ENCODE data around the gene XRCC6.
"Not testable (repeated sequence)": the region's sequence is repeated elsewhere in the genome, so short reads cannot be mapped to it uniquely, and the experiment has no call there.

Gene XRCC6

DNA sequence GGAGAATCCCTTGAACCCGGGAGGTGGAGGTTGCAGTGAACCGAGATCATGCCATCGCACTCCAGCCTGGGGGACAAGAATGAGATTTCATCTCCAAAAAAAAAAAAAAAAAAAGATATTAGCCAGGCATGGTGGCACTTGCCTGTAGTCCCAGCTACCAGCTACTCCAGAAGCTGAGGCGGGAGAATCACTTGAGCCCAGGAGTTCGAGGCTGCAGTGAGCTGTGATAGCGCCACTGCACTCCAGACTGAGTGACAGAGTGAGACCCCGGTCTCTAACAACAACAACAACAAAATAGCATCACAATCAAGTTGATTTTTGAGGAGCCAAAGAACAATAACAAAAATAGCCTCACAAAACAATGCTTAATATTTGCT lies 33.8 kb upstream of the XRCC6 start:
- H3K4me1 Mint-ChIP-seq: peaks cover 29% of the 10 kb centered on the region
- CTCF ChIA-PET: no interaction called here
- no peak for DNase-seq
- no peak overlapping the region for H3K27ac Mint-ChIP-seq
- no peak overlapping the region for H3K4me3 Mint-ChIP-seq
- no peaks in the 10 kb centered on the region for H3K9me3 Mint-ChIP-seq
- no peaks in the 10 kb centered on the region for H3K27me3 Mint-ChIP-seq
- H3K36me3 Mint-ChIP-seq: peaks cover 20% of the 10 kb centered on the region

DNA sequence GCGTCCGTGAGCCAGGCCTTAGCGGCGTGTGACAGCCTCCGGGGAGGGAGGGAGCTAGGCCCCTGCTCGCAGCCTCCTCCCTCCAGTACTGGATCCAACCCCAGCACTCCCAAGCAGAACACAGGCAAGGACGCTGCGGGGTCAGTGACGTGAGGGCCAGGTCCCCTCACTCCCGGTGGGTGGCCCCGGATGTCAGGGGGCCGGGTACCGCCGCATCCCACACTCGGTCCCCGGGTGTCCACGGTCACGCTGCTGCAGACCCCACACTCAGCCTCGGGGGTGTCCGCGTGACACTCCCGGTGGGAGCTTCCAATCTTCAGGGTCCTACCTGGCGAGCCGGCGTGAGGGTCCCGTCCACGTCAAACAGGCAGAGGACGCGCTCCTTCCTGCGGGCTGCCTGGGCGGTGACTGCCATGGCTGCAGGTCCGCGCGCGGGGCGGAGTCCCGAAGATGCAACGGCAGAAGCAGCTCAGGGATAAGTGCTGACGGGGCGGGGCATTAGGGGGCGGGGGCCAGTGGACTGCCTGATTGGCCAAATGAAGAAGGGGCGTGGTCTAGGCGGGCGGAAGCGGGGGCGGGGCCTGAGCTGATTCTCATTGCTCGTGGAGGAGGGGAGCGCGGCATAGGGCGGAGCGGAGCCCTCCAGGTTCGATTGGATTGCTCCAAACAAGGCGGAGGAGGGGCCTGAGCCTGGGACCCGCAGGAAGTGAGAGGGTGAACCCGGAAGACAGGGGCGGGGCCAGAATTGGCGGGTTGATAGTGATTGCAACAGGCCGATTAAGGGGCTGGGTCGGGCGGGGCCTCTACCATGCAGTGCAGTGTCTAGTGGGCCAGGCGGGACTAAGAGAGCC lies 31.5 kb upstream of the XRCC6 start, which contains the start of gene PMM1:
Gene PMM1, minus strand, starts transcription at position 450 of the 851 bp plus-strand sequence. Its CDS starts 35 bp downstream, at position 415.
- H3K9me3 Mint-ChIP-seq: no peaks in the 10 kb centered on the region
- peak; percentile 100 for DNase-seq
- H3K27me3 Mint-ChIP-seq: no peaks in the 10 kb centered on the region
- peak within 1 kb of the TSS; percentile 87 for H3K27ac Mint-ChIP-seq
- H3K4me1 Mint-ChIP-seq: peaks cover 29% of the 10 kb centered on the region
- peaks cover 10% of the 10 kb centered on the region for H3K36me3 Mint-ChIP-seq
- CTCF ChIA-PET: interaction anchor here (1.0 to 2.7 kb wide), 8 partner anchors 8 to 157 kb away, joined by 3 to 10 read pairs (median 5); no protein-coding TSS in a partner anchor
- peak within 1 kb of the TSS; percentile 90 for H3K4me3 Mint-ChIP-seq

DNA sequence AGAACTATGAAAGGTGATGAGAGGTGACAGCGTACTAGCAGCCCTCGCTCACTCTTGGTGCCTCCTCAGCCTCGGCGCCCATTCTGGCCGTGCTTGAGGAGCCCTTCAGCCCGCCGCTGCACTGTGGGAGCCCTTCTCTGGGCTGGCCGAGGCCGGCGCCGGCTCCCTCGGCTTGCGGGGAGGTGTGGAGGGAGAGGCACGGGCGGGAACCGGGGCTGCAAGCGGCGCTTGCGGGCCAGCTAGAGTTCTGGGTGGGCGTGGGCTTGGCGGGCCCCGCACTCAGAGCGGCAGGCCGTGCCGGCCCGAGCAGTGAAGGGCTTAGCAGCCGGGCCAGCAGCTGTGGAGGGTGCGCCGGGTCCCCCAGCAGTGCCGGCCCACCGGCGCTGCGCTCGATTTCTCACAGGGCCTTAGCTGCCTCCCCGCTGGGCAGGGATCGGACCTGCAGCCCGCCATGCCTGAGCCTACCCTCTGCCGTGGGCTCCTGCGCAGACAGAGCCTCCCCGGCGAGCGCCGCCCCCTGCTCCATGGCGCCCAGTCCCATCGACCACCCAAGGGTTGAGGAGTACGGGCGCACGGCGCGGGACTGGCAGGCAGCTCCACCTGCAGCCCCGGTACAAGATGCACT lies 27.6 kb upstream of the XRCC6 start:
- H3K36me3 Mint-ChIP-seq, DNase-seq, H3K4me3 Mint-ChIP-seq, H3K27me3 Mint-ChIP-seq, CTCF ChIA-PET, H3K27ac Mint-ChIP-seq, H3K9me3 Mint-ChIP-seq: not testable (repeated sequence)
- peaks cover 15% of the 10 kb centered on the region for H3K4me1 Mint-ChIP-seq

DNA sequence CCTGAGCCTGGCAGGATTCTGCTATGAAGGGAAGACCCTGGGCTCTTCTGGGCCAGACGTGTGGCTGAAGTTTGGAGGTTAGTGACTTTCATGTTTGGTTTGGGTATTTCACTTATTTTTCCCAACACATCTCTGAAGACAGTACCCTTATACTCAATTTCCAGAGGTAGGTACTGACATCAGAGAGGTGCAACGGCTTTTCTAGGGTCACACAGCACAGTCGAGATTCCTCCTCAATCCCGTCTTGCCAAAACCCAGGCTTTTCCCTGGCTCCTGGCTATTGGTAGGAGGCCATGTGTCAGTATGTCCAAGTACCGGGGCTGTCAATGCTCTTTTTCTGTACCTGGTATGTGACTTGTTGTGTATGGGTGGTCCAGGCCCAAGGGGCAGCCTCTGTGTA lies 25.4 kb upstream of the XRCC6 start:
- Mint-ChIP-seq H3K27ac (no peak overlapping the region), H3K4me1 (peaks cover 2% of the 10 kb centered on the region), H3K9me3 (no peaks in the 10 kb centered on the region), H3K4me3 (no peak overlapping the region), H3K36me3 (peaks cover 4% of the 10 kb centered on the region), H3K27me3 (no peaks in the 10 kb centered on the region)
- DNase-seq: no peak
- CTCF ChIA-PET: no interaction called here

DNA sequence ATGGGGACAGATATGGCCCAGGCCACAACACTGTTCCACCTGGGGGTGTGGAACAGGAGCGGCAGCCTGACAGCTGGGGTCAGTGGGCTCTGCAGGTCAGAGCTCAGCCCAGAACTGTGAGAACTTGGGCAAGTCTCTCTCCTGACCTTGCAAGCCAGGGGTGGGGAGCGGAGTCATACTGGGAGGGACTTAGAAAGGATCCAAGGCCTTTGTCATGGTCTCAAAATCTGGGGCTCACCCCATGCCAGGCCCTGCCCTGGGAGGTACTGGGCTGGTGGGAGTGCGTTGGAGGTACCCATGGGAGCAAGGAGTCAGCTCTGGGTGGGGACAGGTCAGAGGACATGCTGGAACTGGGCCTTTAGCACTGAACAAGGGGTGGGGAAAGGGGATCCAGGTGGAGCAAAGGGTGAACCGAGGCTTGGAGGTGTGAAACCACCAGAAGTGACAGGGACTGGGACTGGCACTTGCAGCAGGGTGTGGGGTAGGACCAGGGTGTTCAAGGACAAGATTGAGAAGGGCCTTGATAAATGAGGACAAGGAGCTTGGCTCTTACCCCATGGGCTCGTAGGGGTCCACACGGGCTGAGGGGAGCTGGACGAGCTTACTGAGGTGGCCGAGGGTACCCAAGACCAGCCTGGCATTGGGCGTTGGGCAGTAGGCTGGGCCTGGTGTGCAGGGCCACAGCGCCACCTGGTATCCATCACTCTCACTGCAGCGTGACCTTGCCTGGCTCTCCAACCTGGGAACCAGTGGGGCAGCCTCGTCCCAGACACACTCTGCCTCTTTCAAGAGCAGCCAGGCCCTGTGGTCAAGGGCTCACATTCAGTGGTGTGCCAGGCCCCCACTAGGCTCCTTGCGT lies 24.1 kb upstream of the XRCC6 start:
- CTCF ChIA-PET: interaction anchor here (0.7 to 2.4 kb wide), 12 partner anchors 8 to 193 kb away, joined by 3 to 10 read pairs (median 4); partner anchors contain the start of genes PMM1 and POLR3H
- Mint-ChIP-seq H3K9me3 (no peaks in the 10 kb centered on the region), H3K4me3 (no peak overlapping the region), H3K27me3 (no peaks in the 10 kb centered on the region), H3K27ac (no peak overlapping the region), H3K4me1 (no peaks in the 10 kb centered on the region), H3K36me3 (peaks cover 13% of the 10 kb centered on the region)
- peak; percentile 63 for DNase-seq

DNA sequence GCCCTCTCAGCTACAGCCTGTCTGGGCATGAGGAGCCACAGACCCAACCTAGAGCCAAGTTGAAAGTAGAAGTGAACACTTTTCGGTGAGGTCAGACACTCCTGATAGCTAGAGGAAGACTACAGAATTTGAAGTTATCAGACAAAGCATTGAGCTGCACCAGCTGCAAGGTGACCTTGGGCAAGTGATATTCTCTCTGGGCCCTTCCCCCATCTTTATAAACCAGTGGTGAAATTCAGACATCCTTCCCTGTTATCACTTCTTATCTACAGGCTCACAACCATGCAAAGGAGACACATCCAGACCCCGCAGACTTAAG lies 23.5 kb upstream of the XRCC6 start:
- CTCF ChIA-PET: interaction anchor here (0.9 to 2.4 kb wide), 9 partner anchors 8 to 194 kb away, joined by 4 to 10 read pairs (median 7); partner anchors contain the start of genes PMM1 and POLR3H
- Mint-ChIP-seq H3K4me3 (no peak overlapping the region), H3K36me3 (peaks cover 19% of the 10 kb centered on the region), H3K27ac (no peak overlapping the region), H3K9me3 (no peaks in the 10 kb centered on the region), H3K4me1 (peaks cover 3% of the 10 kb centered on the region), H3K27me3 (no peaks in the 10 kb centered on the region)
- no peak for DNase-seq

DNA sequence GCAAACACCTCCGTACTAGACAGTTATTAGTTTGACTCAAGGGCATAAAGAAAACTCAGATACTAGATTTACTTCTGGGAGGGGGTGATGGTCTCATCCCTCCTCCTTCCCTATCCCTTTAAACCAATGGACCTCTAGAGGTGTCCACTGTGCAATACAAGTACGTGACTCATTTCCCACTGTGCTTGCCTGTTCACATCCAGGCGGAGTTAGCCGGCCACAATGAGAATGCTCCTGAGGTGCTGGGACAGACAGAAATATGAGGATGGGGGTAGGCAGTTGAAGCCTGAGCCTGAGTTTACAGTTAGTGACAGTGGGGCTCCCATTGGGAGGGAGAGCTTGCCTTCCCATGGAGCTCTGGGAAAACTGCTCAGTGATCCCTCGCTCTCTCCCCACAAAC lies 23.0 kb upstream of the XRCC6 start:
- Mint-ChIP-seq H3K27me3 (no peaks in the 10 kb centered on the region), H3K36me3 (peaks cover 23% of the 10 kb centered on the region), H3K9me3 (no peaks in the 10 kb centered on the region), H3K4me3 (no peak overlapping the region), H3K27ac (no peak overlapping the region), H3K4me1 (peaks cover 8% of the 10 kb centered on the region)
- DNase-seq: no peak
- CTCF ChIA-PET: interaction anchor here (0.7 to 2.4 kb wide), 7 partner anchors 9 to 194 kb away, joined by 4 to 10 read pairs (median 5); partner anchors contain the start of gene PMM1

DNA sequence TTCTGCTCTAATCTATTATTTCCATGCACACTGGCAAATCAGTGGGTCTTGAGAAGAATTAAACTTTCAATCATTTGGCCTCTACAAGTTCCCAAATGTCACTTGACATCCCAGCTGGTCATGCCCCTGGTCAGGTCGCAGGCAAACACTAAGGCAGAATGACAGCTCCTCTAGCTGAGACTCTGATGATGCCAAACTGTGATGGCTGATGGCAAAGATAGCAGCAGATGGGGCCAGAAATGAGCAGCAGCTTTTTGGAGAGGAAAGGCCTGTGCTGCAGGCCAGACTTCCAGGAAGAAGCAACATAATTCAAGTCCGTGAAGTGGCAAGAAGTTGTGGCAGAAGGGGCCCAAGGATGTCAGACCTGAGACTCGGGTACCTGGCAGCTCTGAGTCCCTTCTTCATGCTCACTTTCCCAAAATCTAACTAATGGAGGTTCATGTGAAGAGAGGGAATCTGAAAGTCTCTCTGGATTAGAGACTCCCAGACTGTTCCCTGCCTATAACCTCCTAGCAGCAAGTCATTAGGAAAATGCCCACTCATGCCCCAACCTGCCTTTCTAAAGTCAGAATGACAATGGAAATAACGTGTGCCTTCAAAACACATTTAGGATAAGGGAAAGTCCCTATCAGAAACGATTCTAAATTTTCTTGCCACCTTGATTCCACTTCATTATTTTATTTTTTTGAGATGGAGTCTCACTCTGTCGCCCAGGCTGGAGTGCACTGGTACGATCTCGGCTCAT lies 22.0 kb upstream of the XRCC6 start:
- Mint-ChIP-seq H3K36me3 (peaks cover 29% of the 10 kb centered on the region), H3K27me3 (peaks cover 2% of the 10 kb centered on the region), H3K4me1 (peaks cover 17% of the 10 kb centered on the region), H3K4me3 (no peak overlapping the region), H3K9me3 (no peaks in the 10 kb centered on the region), H3K27ac (no peak overlapping the region)
- CTCF ChIA-PET: interaction anchor here (0.7 to 2.4 kb wide), 2 partner anchors 10 to 31 kb away, joined by 4 to 10 read pairs; partner anchors contain the start of gene PMM1
- DNase-seq: no peak

DNA sequence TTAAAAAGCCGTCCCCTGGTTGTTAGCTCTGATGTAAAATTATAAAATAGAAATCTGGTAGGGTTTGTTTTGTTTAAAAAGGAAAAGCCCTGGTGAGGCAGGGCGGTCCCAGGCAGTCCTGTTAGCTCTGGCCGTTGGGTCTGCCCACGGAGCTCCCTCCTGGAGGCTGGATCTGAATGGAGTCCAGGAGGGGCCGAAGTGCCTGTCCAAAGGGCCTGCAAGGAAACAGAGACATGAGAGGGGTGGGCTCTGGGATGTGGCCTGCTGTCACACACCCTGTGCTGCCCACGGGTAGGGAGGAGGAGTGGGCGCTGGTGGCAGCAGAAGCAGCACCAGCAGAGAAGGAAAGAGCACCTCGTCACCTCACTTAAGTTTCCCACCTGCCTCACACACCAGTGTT lies 20.1 kb upstream of the XRCC6 start:
- H3K36me3 Mint-ChIP-seq: peaks cover 44% of the 10 kb centered on the region
- peaks cover 16% of the 10 kb centered on the region for H3K27me3 Mint-ChIP-seq
- H3K4me3 Mint-ChIP-seq: no peak overlapping the region
- peaks cover 26% of the 10 kb centered on the region for H3K4me1 Mint-ChIP-seq
- no peak for DNase-seq
- H3K9me3 Mint-ChIP-seq: no peaks in the 10 kb centered on the region
- no peak overlapping the region for H3K27ac Mint-ChIP-seq
- CTCF ChIA-PET: no interaction called here

DNA sequence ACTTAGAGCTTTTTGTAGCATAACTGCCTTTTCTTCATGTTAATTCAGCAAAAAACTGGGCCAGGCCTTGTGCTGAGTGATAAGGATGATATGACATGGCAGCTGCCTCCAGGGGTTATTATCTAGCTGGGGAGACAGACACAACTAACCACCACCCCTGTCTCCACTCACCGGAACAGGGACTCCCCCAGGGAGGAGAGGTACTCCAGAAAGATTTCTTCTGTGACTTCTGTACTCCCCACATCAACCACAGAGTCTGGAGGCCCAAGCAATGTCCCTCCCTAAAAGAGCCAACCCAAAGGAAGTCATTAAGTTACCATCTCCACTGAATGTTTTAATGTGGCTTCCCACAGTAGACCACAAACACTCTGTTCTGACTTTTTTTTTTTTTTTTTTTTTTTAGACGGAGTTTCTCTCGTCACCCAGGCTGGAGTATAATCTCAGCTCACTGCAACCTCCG lies 17.2 kb upstream of the XRCC6 start:
- Mint-ChIP-seq H3K4me3 (no peak overlapping the region), H3K9me3 (no peaks in the 10 kb centered on the region), H3K27ac (peak overlapping the region; percentile 70), H3K4me1 (peaks cover 26% of the 10 kb centered on the region), H3K36me3 (peaks cover 56% of the 10 kb centered on the region), H3K27me3 (peaks cover 17% of the 10 kb centered on the region)
- peak; percentile 75 for DNase-seq
- CTCF ChIA-PET: interaction anchor here (1.0 to 1.2 kb wide), 2 partner anchors 14 to 23 kb away, joined by 3 to 6 read pairs; partner anchors contain the start of gene PMM1

DNA sequence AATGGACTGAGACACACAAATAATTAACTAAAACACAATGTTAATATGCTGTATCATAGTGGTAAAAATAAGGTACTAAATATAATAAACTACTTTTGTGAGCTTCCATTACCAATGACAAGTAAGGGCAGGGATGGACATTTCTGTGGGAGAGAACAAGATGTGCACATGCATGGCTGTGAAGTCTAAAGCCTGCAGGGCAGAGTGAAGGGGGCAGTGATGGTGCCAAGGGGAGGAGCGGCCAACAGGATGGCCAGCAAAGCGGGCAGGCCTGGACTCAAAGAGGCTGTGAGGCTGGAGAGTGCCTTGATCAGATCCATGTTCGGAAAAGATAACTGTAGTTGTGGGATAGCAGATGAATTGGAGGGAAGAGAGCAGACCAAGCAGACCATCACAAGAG lies 12.7 kb upstream of the XRCC6 start:
- Mint-ChIP-seq H3K36me3 (peaks cover 40% of the 10 kb centered on the region), H3K4me3 (no peak overlapping the region), H3K4me1 (peaks cover 15% of the 10 kb centered on the region), H3K9me3 (no peaks in the 10 kb centered on the region), H3K27me3 (peaks cover 17% of the 10 kb centered on the region), H3K27ac (no peak overlapping the region)
- CTCF ChIA-PET: no interaction called here
- no peak for DNase-seq

DNA sequence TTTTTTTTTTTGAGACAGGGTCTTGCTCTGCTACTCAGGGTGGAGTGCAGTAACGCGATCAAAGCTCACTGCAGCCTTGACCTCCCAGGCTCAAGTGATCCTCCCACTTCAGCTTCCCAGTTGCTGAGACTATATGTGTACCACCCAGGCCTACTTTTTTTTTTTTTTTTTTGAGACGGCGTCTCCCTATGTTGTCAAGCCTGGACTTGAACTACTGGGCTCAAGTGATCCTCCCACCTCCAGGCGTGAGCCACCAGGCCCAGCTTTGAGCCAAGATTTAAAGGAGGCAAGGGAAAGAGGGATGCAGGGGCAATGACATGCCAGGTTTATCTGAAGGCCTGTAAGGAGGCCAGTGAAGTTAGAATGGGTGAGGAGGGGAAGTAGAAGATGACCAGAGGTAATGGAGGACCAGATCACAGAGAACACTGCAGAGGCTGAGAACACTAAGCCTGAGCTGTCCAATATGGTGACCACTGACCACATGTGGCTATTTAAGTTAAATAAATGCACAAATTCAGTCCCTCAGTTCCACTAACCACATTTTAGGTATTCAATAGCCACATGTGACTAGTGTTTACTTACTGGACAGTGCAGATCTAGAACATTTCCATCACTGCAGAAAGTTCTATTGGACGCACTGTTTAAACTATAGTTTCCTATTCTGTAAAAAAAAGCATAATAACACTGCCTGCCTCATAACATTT lies 8.3 kb upstream of the XRCC6 start:
- CTCF ChIA-PET: interaction anchor here (2.1 kb wide), 1 partner anchor 16 kb away, joined by 8 read pairs; no protein-coding TSS in a partner anchor
- H3K27me3 Mint-ChIP-seq: no peaks in the 10 kb centered on the region
- H3K4me3 Mint-ChIP-seq: no peak overlapping the region
- no peaks in the 10 kb centered on the region for H3K9me3 Mint-ChIP-seq
- H3K4me1 Mint-ChIP-seq: peaks cover 4% of the 10 kb centered on the region
- H3K36me3 Mint-ChIP-seq: peaks cover 15% of the 10 kb centered on the region
- H3K27ac Mint-ChIP-seq: no peak overlapping the region
- no peak for DNase-seq

DNA sequence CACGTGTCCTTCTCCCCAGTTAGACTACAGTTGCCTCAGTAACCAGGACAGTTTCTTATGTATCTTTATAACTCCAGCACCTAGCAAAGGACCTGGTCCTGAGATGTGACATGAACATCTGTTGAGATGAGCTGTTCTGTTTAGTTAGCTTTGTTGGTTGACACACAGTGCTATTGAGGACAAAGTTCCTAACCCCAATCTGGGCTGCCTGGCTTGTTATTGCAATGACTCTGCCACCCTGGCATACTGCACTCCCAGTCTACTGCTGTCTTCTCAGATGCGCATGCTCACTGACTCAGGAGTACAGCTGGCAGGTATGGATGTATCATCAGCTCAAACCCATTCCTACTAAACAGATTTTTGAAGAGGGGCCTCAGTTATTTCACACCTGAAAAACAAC lies 7.6 kb upstream of the XRCC6 start:
- Mint-ChIP-seq H3K27ac (no peak overlapping the region), H3K36me3 (peaks cover 17% of the 10 kb centered on the region)

More for the DNA sequence above, 7.6 kb upstream of the XRCC6 start:
- CTCF ChIA-PET: interaction anchor here (0.7 to 2.1 kb wide), 2 partner anchors 17 to 165 kb away, joined by 3 to 8 read pairs; no protein-coding TSS in a partner anchor
- no peak overlapping the region for H3K4me3 Mint-ChIP-seq
- no peak for DNase-seq
- no peaks in the 10 kb centered on the region for H3K27me3 Mint-ChIP-seq
- peaks cover 9% of the 10 kb centered on the region for H3K4me1 Mint-ChIP-seq
- H3K9me3 Mint-ChIP-seq: no peaks in the 10 kb centered on the region

Data from activated naive CD4-positive, alpha-beta T cell treated with anti-CD3 and anti-CD28 coated beads, Interleukin-2, amount 10 ng/mL, durations not matched to agents 7 days and 5 days (primary cell).